Spleen (tissue), 11 donors: ENCODE results near the gene MCM3AP. TPM values are rescaled to one million over a fixed set of nuclear protein-coding genes. Genes with fewer than 3 reads are reported as not detected.
"Not testable (repeated sequence)": the region's sequence is repeated elsewhere in the genome, so short reads cannot be mapped to it uniquely, and the experiment has no call there.

Source experiments
- DNase-seq: peaks from one replicate; pipeline ENCODE4 v3.0.0-alpha.2; 2020
- H3K27ac ChIP-seq, 8 donors: fragments of 200-600 bp; sonication (generic) in 7 of 8; 1 replicate in 4 of 8; 2 replicates in 4 of 8; pipeline versions ENCODE4 v1.5.0 to v1.8.0; 2016 to 2021; ENCODE audit warnings: inconsistent platforms in 4 of 8, mild to moderate bottlenecking in 4 of 8, moderate library complexity in 1 of 8
- H3K27me3 ChIP-seq, 7 donors: fragments of 200-600 bp; sonication (generic) in 6 of 7; replicated peaks in 1 of 7; 1 replicate in 4 of 7; 2 replicates in 3 of 7; pipeline versions ENCODE4 v1.5.0 to v1.8.0; 2016 to 2021; ENCODE audit warnings: inconsistent platforms in 3 of 7, mild to moderate bottlenecking in 1 of 7
- H3K36me3 ChIP-seq, 6 donors: fragments of 200-600 bp; sonication (generic) in 5 of 6; 1 replicate in 4 of 6; 2 replicates in 2 of 6; pipeline versions ENCODE4 v1.5.0 to v1.8.0; 2016 to 2021; ENCODE audit warnings: inconsistent platforms in 2 of 6
- H3K4me1 ChIP-seq, 6 donors: fragments of 200-600 bp; sonication (generic) in 5 of 6; 1 replicate in 3 of 6; 2 replicates in 3 of 6; pipeline versions ENCODE4 v1.5.0 to v1.8.0; 2016 to 2021; ENCODE audit warnings: inconsistent platforms in 3 of 6
- H3K4me3 ChIP-seq, 8 donors: fragments of 200-600 bp; sonication (generic) in 7 of 8; 1 replicate in 4 of 8; 2 replicates in 4 of 8; pipeline versions ENCODE4 v1.5.0 to v1.8.0; 2016 to 2021; ENCODE audit warnings: inconsistent platforms in 4 of 8, mild to moderate bottlenecking in 4 of 8, moderate library complexity in 2 of 8
- H3K9me3 ChIP-seq, 8 donors: fragments of 200-600 bp; sonication (generic) in 7 of 8; 1 replicate in 4 of 8; 2 replicates in 4 of 8; pipeline versions ENCODE4 v1.5.0 to v1.8.0; 2016 to 2021; ENCODE audit warnings: inconsistent platforms in 4 of 8
- POLR2A ChIP-seq, 3 donors: fragments of 450-650 bp; IDR thresholded peaks; one replicate each; pipeline ENCODE4 v1.5.1; 2017; ENCODE audit warnings: antibody characterized with exemption in 3 of 3, mild to moderate bottlenecking in 1 of 3
- POLR2AphosphoS5 ChIP-seq, 3 donors: sonication (generic); formaldehyde crosslinking; IDR thresholded peaks; one replicate each; pipeline ENCODE4 v1.5.1; 2017; ENCODE audit warnings: antibody characterized with exemption in 3 of 3
- WGBS, 5 donors: extraction: QIAGEN DNeasy Blood & Tissue Kit in 3 of 5; methylation state at CpG; one replicate each; pipeline versions ENCODE4 v1.1.5 to v1.1.7; 2013 to 2018; 5-methylcytosine and 5-hydroxymethylcytosine counted together
- intact Hi-C: fragments of 100-400 bp; cut with DNase I; formaldehyde crosslinking; loops from one replicate; pipeline ENCODE4 v1.15.0; 2023; ENCODE audit warnings: low total_unique reads
- polyA plus RNA-seq, 3 donors: library from polyadenylated mRNA; stranded (reverse); fragments of 200-250 nt; gene quantifications; one replicate each; pipeline ENCODE4 v1.2.1, GENCODE V29; 2013
- total RNA-seq, 7 donors: library from RNA; depleted of rRNA in 3 of 7; stranded (reverse); fragments of >200 nt in 3 of 7; fragmentation: NEBNext Ultra II Directional in 4 of 7; extraction: Animal tissue kit (Norgen Biotek cat#: 25700) in 4 of 7; gene quantifications; one replicate each; pipeline versions ENCODE4 v1.1.0 to v1.2.1, GENCODE V29; 2016 to 2021
- TF ChIP-seq, protein P1 (sequence below), 11 experiments: fragments of 200-600 bp in 7 of 11; fragments of 450-650 bp in 4 of 11; sonication (generic) in 4 of 11; IDR thresholded peaks in 8 of 11; conservative IDR thresholded peaks in 3 of 11; 1 replicate in 7 of 11; 2 replicates in 4 of 11; pipeline versions ENCODE4 v1.4.0 to v1.8.0; 2016 to 2021; ENCODE audit warnings: antibody characterized with exemption in 11 of 11, inconsistent platforms in 4 of 11, mild to moderate bottlenecking in 1 of 11
- donor health status: healthy with polysubstance abuse.
- donor health status: DM: no; HTN: no; CAD: no; lungs with moderate emphysema.
- donor health status: DM: no; HTN: no; CAD: no.
- donor health status: Bipolar disorder and iron deficiency.
- donor health status: healthy.
- donor health status: DM: no; HTN: no; CAD: no.
- donor health status: DM: yes; HTN: yes; CAD: no.

MCM3AP gene
- total and polyA plus RNA-seq, 10 donors = 35.2 to 144 (median 103) TPM

DNA sequence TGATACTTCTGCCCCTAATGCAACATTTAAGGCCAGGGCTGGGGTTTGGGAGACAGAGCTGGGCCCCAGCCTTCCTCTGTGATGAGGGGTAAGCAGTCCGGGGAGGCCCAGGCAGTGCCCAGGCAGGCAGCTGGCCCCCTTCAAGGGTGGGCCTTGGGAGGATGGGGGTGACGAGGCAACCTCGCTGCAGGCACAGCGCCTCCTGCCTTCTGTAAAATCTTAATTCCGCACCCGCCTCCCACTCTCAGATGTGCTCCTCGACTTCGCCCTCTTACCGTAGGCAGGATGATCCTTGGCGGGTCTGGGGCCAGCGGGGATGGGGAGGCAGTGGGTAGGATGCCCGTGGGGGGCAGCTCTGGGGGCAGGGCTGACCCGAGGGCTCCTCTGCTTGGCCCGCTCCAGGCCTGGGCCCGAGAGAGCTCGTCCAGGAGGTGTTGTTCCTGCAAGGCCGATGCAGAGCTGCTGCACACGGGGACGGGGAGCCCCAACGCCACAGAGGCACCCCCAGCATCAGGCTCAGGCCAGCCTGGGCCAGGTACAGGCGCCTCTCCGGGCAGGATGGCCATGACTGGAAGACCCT, 29.1 kb upstream of the MCM3AP start:
- intact Hi-C loops = no loop called here
- no peak overlapping the region for H3K27ac ChIP-seq
- WGBS, 5 donors = 87 to 98% (median 95%) methylated on average over 10 to 22 of the region's 22 CpGs
- H3K36me3 ChIP-seq = peaks cover 0 to 69% (median 0%) of the 10 kb centered on the region in 6 donors
- no peaks in the 10 kb centered on the region for H3K27me3 ChIP-seq
- peaks cover 0 to 4% (median 0%) of the 10 kb centered on the region in 6 donors for H3K4me1 ChIP-seq
- H3K9me3 ChIP-seq = no peaks in the 10 kb centered on the region
- no peak overlapping the region for H3K4me3 ChIP-seq
- TF ChIP-seq POLR2A (IDR thresholded peaks at IDR 0.05) = no peak
- TF ChIP-seq POLR2AphosphoS5 (IDR thresholded peaks at IDR 0.05) = no peak
- TF ChIP-seq, protein P1, sequence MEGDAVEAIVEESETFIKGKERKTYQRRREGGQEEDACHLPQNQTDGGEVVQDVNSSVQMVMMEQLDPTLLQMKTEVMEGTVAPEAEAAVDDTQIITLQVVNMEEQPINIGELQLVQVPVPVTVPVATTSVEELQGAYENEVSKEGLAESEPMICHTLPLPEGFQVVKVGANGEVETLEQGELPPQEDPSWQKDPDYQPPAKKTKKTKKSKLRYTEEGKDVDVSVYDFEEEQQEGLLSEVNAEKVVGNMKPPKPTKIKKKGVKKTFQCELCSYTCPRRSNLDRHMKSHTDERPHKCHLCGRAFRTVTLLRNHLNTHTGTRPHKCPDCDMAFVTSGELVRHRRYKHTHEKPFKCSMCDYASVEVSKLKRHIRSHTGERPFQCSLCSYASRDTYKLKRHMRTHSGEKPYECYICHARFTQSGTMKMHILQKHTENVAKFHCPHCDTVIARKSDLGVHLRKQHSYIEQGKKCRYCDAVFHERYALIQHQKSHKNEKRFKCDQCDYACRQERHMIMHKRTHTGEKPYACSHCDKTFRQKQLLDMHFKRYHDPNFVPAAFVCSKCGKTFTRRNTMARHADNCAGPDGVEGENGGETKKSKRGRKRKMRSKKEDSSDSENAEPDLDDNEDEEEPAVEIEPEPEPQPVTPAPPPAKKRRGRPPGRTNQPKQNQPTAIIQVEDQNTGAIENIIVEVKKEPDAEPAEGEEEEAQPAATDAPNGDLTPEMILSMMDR (IDR thresholded peaks at IDR 0.05 in 8 of 11, conservative IDR thresholded peaks at IDR 0.05 in 3 of 11) = no peak
- DNase-seq = no peak

GRCh38 chr21:46312949-46313348, 27.5 kb upstream of the MCM3AP start:
- Histone ChIP-seq H3K4me3 (no peak overlapping the region), H3K9me3 (no peaks in the 10 kb centered on the region), H3K27ac (no peak overlapping the region), H3K36me3 (peaks cover 0 to 84% (median 0%) of the 10 kb centered on the region in 6 donors), H3K4me1 (no peaks in the 10 kb centered on the region), H3K27me3 (no peaks in the 10 kb centered on the region)
- no peak for TF ChIP-seq POLR2AphosphoS5 (IDR thresholded peaks at IDR 0.05)
- WGBS, 5 donors = 95 to 98% (median 96%) methylated on average over 5 of the region's 5 CpGs
- no peak for DNase-seq
- intact Hi-C loops = no loop called here

- Histone ChIP-seq H3K4me1 (no peaks in the 10 kb centered on the region), H3K9me3 (no peaks in the 10 kb centered on the region)
- intact Hi-C loops = no loop called here
These were observed 26.2 kb upstream of the MCM3AP start for GRCh38 chr21:46311568-46311967.

GRCh38 chr21:46310260-46310659, 24.8 kb upstream of the MCM3AP start:
- H3K4me1 ChIP-seq, intact Hi-C loops, DNase-seq, H3K9me3 ChIP-seq, H3K27ac ChIP-seq, H3K27me3 ChIP-seq, H3K4me3 ChIP-seq: not testable (repeated sequence)
- 96 to 98% (median 97%) methylated on average over 8 of the region's 8 CpGs for WGBS, 5 donors
- peaks cover 0 to 89% (median 0%) of the 10 kb centered on the region in 6 donors for H3K36me3 ChIP-seq

More at GRCh38 chr21:46311568-46311967, 26.2 kb upstream of the MCM3AP start:
- TF ChIP-seq, protein P1 (IDR thresholded peaks at IDR 0.05 in 8 of 11, conservative IDR thresholded peaks at IDR 0.05 in 3 of 11) = no peak
- TF ChIP-seq POLR2AphosphoS5 (IDR thresholded peaks at IDR 0.05) = no peak
- TF ChIP-seq POLR2A (IDR thresholded peaks at IDR 0.05) = no peak
- no peak overlapping the region for H3K4me3 ChIP-seq
- DNase-seq = no peak
- no peaks in the 10 kb centered on the region for H3K27me3 ChIP-seq
- H3K36me3 ChIP-seq = peaks cover 0 to 86% (median 0%) of the 10 kb centered on the region in 6 donors
- H3K27ac ChIP-seq = no peak overlapping the region

- H3K27ac ChIP-seq = no peak overlapping the region
- no peaks in the 10 kb centered on the region for H3K4me1 ChIP-seq
- no peak overlapping the region for H3K4me3 ChIP-seq
- intact Hi-C loops = no loop called here
- 86 to 100% (median 97%) methylated on average over 2 of the region's 2 CpGs for WGBS, 5 donors
- no peaks in the 10 kb centered on the region for H3K27me3 ChIP-seq
- TF ChIP-seq, protein P1 (IDR thresholded peaks at IDR 0.05 in 8 of 11, conservative IDR thresholded peaks at IDR 0.05 in 3 of 11) = no peak
- TF ChIP-seq POLR2A (IDR thresholded peaks at IDR 0.05) = no peak
- TF ChIP-seq POLR2AphosphoS5 (IDR thresholded peaks at IDR 0.05) = no peak
- peaks cover 0 to 85% (median 0%) of the 10 kb centered on the region in 6 donors for H3K36me3 ChIP-seq
- H3K9me3 ChIP-seq = no peaks in the 10 kb centered on the region
- no peak for DNase-seq
These were observed 23.0 kb upstream of the MCM3AP start for GRCh38 chr21:46308431-46308830.
